IPS-18c (cell line): Measurements from ENCODE around the gene CCDC9B.
A peak's percentile ranks its signal among the peaks of the same experiment; 100 is the strongest.

Experiments
- H3K4me3 ChIP-seq: 2 replicates; pipeline ENCODE4 v1.7.0; 2013; ENCODE audit warnings: low read depth, mild to moderate bottlenecking, low read length, moderate library complexity; ENCODE audit not compliant: insufficient read depth
- H3K9me3 ChIP-seq: one replicate; pipeline ENCODE4 v1.6.1; 2013; ENCODE audit warnings: mild to moderate bottlenecking, low read length, moderate library complexity; ENCODE audit not compliant: control insufficient read depth, insufficient read depth

CCDC9B gene

DNA sequence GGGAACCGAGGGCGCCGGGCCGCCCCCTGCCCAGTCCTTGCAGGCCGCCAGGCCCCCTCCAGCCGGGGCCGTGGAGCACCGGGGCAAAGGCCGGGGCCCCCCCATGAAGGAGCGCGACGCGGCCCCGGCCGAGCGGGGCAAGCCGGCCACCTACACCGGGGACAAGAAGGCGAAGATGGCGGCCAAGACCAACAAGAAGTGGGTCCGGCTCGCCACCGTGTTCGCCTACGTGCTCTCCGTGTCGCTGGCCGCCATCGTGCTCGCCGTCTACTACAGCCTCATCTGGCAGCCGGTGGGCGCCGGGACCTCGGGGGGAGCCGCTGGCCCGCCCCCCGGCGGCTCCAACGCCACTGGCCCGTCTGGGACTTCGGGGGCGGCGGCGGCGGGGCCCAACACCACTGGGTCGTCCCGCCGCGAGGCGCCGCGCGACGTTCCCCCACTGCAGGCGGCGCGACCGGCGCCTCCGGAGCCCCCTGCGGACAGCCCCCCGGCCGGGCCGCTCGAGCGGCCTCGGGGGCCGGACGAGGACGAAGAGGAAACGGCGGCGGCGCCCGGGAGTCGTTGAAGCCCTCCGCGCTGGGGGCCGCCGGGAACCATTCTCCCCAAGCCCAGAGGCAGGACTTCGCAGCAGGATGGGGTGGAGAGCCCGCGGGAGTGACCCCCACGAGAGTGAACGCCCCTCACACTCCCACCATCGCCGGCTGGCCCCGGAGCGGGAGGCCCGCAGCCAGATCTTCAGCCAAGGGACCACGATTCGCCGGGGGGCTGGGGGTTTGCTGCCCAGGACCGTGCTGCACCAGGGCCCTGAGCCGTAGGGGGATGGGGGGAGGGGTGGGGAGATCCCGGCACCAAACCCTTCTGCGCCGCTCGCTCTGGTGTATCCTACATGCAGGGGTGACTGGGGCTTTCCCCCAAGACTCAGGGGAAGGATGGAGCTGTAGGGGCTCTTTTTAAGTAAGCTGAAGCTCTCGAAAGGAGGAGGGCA lies 16.5 kb downstream of the CCDC9B start:
- peak overlapping the region; percentile 75 for H3K4me3 ChIP-seq
- no peaks in the 10 kb centered on the region for H3K9me3 ChIP-seq

DNA sequence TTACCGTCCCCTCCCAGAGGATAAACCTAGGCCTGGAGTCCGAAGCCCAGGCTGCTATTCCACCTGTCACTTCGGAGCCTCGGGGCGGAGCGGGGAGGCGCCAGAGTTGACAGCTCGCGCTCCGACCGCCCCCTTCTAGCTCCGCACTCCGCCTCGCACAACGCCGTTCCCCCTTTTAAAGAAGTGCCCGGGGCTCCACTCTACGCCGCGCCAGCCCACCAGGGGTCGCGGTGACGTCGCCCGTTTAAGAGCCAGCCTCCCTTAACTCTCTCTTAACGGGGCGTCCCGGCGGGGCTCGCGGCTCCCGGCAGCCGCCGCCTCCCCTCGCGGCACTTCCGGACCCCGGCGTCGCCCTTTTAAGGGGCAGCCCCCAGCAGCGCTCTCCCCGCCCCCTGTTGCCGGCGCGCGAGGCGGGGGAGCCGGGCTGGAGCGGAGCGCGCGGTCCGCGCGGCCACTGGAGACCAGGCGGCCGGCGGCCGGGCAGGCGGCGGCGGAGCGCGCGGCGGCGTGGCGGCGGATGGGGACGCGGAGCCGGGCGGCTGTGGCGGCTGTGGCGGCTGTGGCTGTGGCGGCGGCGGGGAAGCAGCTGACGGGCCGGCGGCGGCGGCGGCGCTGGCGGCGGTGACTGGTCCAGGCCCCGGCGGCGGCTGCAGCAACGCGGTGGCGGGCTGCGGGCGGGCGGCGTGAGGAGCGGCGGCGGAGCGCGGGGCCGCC lies 17.3 kb downstream of the CCDC9B start, which contains the start of gene INAFM2:
INAFM2 (plus strand) TSS at position 454 of the 714 bp plus-strand sequence. CDS start 364 bp downstream, outside the sequence.
- Histone ChIP-seq H3K9me3 (no peaks in the 10 kb centered on the region), H3K4me3 (peak within 1 kb of the TSS; percentile 75)

- peak overlapping the region; percentile 26 for H3K4me3 ChIP-seq
- H3K9me3 ChIP-seq: no peaks in the 10 kb centered on the region
Observed at GRCh38 chr15:40322531-40323238, 18.1 kb downstream of the CCDC9B start.

GRCh38 chr15:40320931-40321371 lies 19.8 kb downstream of the CCDC9B start:
- H3K4me3 ChIP-seq: no peak overlapping the region
- H3K9me3 ChIP-seq: no peaks in the 10 kb centered on the region

DNA sequence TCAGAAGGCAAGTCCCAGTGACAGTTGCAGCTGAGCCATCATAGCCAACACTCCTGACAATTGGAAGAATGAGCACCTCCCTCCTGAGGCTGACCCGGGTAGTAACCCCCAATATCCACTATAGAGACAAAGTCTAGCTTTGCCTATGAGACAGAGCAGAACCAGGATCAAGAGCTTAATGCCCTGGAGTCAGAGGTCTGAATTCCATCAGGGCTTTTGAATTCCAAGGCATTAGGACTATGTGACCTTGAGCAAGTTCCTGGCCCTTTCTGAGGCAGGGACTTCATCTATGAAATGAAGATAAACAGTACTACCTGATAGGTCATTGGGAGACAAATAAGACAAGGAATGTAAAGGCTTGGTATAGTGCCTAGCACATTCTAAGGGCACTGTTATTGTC lies 20.3 kb downstream of the CCDC9B start:
- H3K9me3 ChIP-seq: no peaks in the 10 kb centered on the region
- H3K4me3 ChIP-seq: no peak overlapping the region

GRCh38 chr15:40317580-40317979 lies 23.2 kb downstream of the CCDC9B start:
- H3K4me3 ChIP-seq: no peak overlapping the region

DNA sequence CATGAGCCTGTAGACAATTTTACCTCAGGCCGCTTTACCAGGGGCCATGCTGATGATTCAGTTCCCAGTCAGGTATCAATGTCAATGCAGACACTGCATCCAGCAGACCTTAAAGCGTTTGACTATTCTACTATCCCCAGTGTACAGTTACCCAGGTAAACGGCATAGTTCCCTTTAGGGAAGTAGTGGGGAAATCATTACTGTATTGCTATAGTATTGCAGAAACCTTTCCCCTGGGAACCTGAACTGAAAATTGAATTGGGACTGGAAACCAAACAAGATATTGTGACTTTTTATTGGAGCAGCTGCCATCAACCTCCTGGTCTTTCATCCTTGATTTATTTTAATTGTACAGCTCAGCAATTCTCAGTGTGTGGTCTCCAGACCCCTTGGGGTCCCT lies 23.8 kb downstream of the CCDC9B start:
- Histone ChIP-seq H3K4me3 (no peak overlapping the region), H3K9me3 (no peaks in the 10 kb centered on the region)

More at GRCh38 chr15:40317580-40317979, 23.2 kb downstream of the CCDC9B start:
- no peaks in the 10 kb centered on the region for H3K9me3 ChIP-seq

GRCh38 chr15:40314723-40315276 lies 25.9 kb downstream of the CCDC9B start:
- H3K9me3 ChIP-seq: no peaks in the 10 kb centered on the region

DNA sequence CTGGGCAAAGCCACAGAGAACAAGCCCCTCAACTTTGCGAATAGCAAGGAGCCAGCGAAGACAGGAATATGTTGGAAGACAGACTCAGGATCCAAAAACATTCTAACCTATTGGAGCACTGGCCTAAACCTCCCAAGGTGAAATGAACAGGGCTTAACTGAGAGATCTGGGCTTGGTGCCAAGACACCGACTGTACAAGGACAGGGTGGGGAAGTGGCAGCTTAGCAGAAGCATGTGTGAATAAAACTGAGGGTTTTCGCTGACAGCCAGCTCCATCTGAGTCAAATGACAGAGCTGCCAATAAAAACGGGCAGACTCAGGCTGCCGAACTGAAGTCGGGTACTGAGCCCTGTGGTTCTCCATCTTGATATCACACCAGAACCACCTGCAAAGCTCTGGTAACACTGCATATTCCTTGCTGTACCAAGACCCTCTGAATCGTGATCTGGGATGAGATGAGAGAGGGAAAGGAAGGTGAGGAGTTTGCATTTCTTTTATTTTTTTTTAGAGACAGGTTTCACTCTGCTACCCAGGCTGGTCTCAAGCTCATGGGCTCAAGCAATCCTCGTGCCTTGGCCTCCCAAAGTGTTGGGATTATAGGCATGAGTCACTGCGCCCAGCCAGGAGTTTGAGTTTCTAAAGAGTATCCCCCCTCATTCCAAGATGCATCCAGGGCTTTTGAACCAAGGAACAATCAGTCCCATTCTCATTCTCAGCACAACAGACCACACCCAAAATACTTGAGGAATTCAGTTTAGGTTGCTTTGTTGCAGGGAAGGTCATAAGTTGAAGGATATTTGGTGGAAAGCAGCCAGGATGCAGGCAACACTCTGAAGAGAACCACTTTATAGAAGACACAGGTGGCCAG lies 27.0 kb downstream of the CCDC9B start:
- no peak overlapping the region for H3K4me3 ChIP-seq
- no peaks in the 10 kb centered on the region for H3K9me3 ChIP-seq

More at GRCh38 chr15:40314723-40315276, 25.9 kb downstream of the CCDC9B start:
- no peak overlapping the region for H3K4me3 ChIP-seq

GRCh38 chr15:40312370-40313158 lies 28.2 kb downstream of the CCDC9B start:
- Histone ChIP-seq H3K4me3 (no peak overlapping the region), H3K9me3 (no peaks in the 10 kb centered on the region)

DNA sequence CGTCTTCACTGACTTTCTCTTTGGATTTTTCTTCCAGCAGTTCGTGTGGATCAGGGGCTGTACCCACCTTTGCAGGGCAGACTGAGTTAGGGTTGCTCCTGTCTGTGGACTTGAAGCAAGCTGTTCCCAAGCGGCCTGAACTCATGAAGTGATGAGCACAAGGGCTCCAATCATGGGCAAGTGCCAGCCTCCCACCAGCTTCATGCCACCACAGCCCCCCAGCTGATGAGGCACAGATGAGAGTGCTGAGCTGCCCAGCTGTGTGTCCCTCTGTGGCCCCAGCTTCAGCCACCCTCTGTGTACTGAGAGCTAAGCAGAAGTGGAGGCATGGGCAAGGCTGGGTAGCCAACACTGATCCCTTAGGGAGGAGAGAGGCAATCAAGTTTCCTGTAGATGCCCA lies 29.7 kb downstream of the CCDC9B start:
- no peaks in the 10 kb centered on the region for H3K9me3 ChIP-seq
- no peak overlapping the region for H3K4me3 ChIP-seq

GRCh38 chr15:40310001-40310959 lies 30.5 kb downstream of the CCDC9B start:
- no peaks in the 10 kb centered on the region for H3K9me3 ChIP-seq
- H3K4me3 ChIP-seq: no peak overlapping the region

DNA sequence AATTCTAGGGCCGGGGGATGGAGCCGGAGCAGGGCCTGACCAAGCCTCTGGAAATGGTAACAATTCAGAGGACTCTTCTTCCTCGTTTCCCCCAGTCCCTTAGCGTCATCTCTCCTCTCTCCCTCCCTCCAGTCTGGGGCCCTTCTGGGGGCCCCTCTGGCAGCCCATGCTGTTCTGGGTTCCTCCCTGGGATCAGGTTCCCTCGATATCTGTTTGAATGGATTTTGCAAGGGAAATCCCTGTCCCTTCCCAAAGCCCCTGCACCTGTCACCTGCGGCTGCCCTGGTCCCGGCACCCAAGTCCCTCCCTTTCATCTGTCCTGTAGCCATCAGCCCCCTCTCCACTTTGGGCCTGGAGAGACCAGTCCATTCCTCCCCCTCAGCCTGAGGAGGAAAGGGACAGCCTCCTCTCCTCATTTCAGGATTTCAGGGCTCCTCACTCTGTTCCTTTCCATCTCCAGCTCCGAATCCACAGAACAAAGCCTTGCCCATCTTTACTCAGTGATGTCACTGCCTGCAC lies 31.3 kb downstream of the CCDC9B start:
- H3K4me3 ChIP-seq: no peak overlapping the region
- H3K9me3 ChIP-seq: no peaks in the 10 kb centered on the region

- Histone ChIP-seq H3K4me3 (peak within 1 kb of the TSS; percentile 3), H3K9me3 (no peaks in the 10 kb centered on the region)
Observed at GRCh38 chr15:40307421-40308211, 33.1 kb downstream of the CCDC9B start, which contains the start of gene PLCB2. Gene PLCB2, minus strand, starts transcription at chr15:40307935. Its CDS starts 263 bp downstream, at chr15:40307672.
